NCI-H146 (cell line): ENCODE results near the gene MBIP.

Experiments
- DNase-seq: peaks from one replicate; lab custom pipeline; 2025; lab: John Stamatoyannopoulos, UW

The MBIP gene

GRCh38 chr14:36313898-36314297 lies 6.5 kb downstream of the MBIP start:
- DNase-seq = no peak

- DNase-seq = peak; percentile 65
Observed at GRCh38 chr14:36313206-36313605, 7.2 kb downstream of the MBIP start.

- DNase-seq = no peak
Observed at GRCh38 chr14:36306836-36307235, 13.6 kb downstream of the MBIP start.

GRCh38 chr14:36304895-36305294 lies 15.5 kb downstream of the MBIP start:
- no peak for DNase-seq

GRCh38 chr14:36303960-36304359 lies 16.5 kb downstream of the MBIP start:
- DNase-seq = no peak

GRCh38 chr14:36302823-36303222 lies 17.6 kb downstream of the MBIP start:
- no peak for DNase-seq

GRCh38 chr14:36301159-36301558 lies 19.3 kb downstream of the MBIP start:
- no peak for DNase-seq

GRCh38 chr14:36300337-36300736 lies 20.1 kb downstream of the MBIP start:
- DNase-seq = no peak

- DNase-seq = no peak
Observed at GRCh38 chr14:36295642-36296627, 24.5 kb downstream of the MBIP start.

- no peak for DNase-seq
Observed at GRCh38 chr14:36294543-36294942, 25.9 kb downstream of the MBIP start.

- no peak for DNase-seq
Observed at GRCh38 chr14:36293824-36294223, 26.6 kb downstream of the MBIP start.

GRCh38 chr14:36289954-36290353 lies 30.5 kb downstream of the MBIP start:
- no peak for DNase-seq

- no peak for DNase-seq
Observed at GRCh38 chr14:36288496-36288895, 31.9 kb downstream of the MBIP start.

GRCh38 chr14:36284971-36285595 lies 35.4 kb downstream of the MBIP start:
- DNase-seq = no peak

- no peak for DNase-seq
Observed at GRCh38 chr14:36281309-36281708, 39.1 kb downstream of the MBIP start.

- DNase-seq = peak; percentile 4
Observed at GRCh38 chr14:36279306-36280190, 40.9 kb downstream of the MBIP start.

GRCh38 chr14:36275741-36276140 lies 44.7 kb downstream of the MBIP start:
- no peak for DNase-seq

GRCh38 chr14:36271939-36272907 lies 48.2 kb downstream of the MBIP start:
- no peak for DNase-seq

GRCh38 chr14:36271222-36271621 lies 49.2 kb downstream of the MBIP start:
- no peak for DNase-seq

GRCh38 chr14:36270191-36270590 lies 50.2 kb downstream of the MBIP start:
- DNase-seq = no peak

- DNase-seq = peak; percentile 65
Observed at GRCh38 chr14:36268121-36268520, 52.3 kb downstream of the MBIP start.
